Endothelial cell of umbilical vein (primary cell): Measurements from ENCODE around the gene COX7B2. TPM values are rescaled to one million over a fixed set of nuclear protein-coding genes. Genes with fewer than 3 reads are reported as not detected.

Experiments used
- BruUV-seq: library from RNA; stranded (reverse); fragments of 400-500 nt; replicated peaks from 2 replicates; lab custom pipeline; 2021; lab: Mats Ljungman, UMichigan
- CTCF ChIA-PET: fragments of 300-600, 350-600 bp; sonication (Branson Sonifier 250); formaldehyde crosslinking; loops from one replicate; lab custom pipeline; 2021; ENCODE audit warnings: antibody characterized with exemption, inconsistent platforms; lab: Charles Lee
- POLR2A ChIA-PET: fragments of 300-600, 350-600 bp; sonication (Branson Sonifier 250); formaldehyde crosslinking; loops from one replicate; lab custom pipeline; 2021; ENCODE audit warnings: antibody characterized with exemption, inconsistent platforms; lab: Charles Lee
- DNase-seq: peaks from one replicate; pipeline ENCODE4 v3.0.0-alpha.2; 2011; ENCODE audit warnings: low read depth, low spot score
- FAIRE-seq: peaks from 2 replicates; lab custom pipeline; 2011; peaks lifted over from hg19 to GRCh38; lab: Jason Lieb, UNC
- H2AFZ ChIP-seq: 2 replicates; pipeline ENCODE4 v1.6.0; 2012; ENCODE audit warnings: low read depth, low read length, control low read depth, inconsistent platforms
- H3K27ac ChIP-seq: 2 replicates; pipeline ENCODE4 v1.5.1; 2011; ENCODE audit warnings: low read depth, mild to moderate bottlenecking, control low read depth, low read length, moderate library complexity; ENCODE audit not compliant: insufficient read depth
- H3K27me3 ChIP-seq, 2 experiments: 2 replicates each; pipeline versions ENCODE4 v1.6.0 to v1.6.1; 2011; ENCODE audit warnings: low read length in 2 of 2, mixed read lengths in 1 of 2; ENCODE audit not compliant: control insufficient read depth in 2 of 2, insufficient read depth in 2 of 2
- H3K36me3 ChIP-seq, 2 experiments: 2 replicates in 1 of 2; 3 replicates in 1 of 2; pipeline ENCODE4 v1.5.1; 2011; ENCODE audit warnings: low read length in 2 of 2, mild to moderate bottlenecking in 1 of 2, moderate library complexity in 1 of 2; ENCODE audit not compliant: control insufficient read depth in 2 of 2, insufficient read depth in 2 of 2; ENCODE audit errors: extremely low read depth in 1 of 2
- H3K4me1 ChIP-seq: 3 replicates; pipeline ENCODE4 v1.5.1; 2011; ENCODE audit warnings: mild to moderate bottlenecking, low read length; ENCODE audit not compliant: control insufficient read depth, insufficient read depth; ENCODE audit errors: extremely low read depth
- H3K4me2 ChIP-seq: 2 replicates; pipeline ENCODE4 v1.6.1; 2011; ENCODE audit warnings: low read length, control low read depth, mixed read lengths; ENCODE audit not compliant: insufficient read depth
- H3K4me3 ChIP-seq, 3 experiments: fragments of 200-600 bp in 1 of 3; sonication (generic), shearing (Covaris generic) in 1 of 3; replicated peaks in 1 of 3; 2 replicates each; pipeline ENCODE4 v1.5.1; 2011 to 2016; ENCODE audit warnings: control low read depth in 3 of 3, low read length in 3 of 3, mild to moderate bottlenecking in 2 of 3, inconsistent platforms in 1 of 3, low read depth in 1 of 3, moderate library complexity in 1 of 3; ENCODE audit not compliant: insufficient read depth in 1 of 3
- H3K79me2 ChIP-seq: 2 replicates; pipeline ENCODE4 v1.6.0; 2012; ENCODE audit warnings: low read length, inconsistent platforms; ENCODE audit not compliant: control insufficient read depth, insufficient read depth
- H3K9ac ChIP-seq: replicated peaks from 2 replicates; pipeline ENCODE3; 2011; ENCODE audit warnings: low read length, control low read depth; ENCODE audit not compliant: insufficient read depth; ENCODE audit errors: extremely low read depth
- H3K9me1 ChIP-seq: replicated peaks from 3 replicates; pipeline ENCODE4 v1.6.0; 2011; ENCODE audit warnings: mild to moderate bottlenecking, low read length; ENCODE audit not compliant: control insufficient read depth, insufficient read depth; ENCODE audit errors: extremely low read depth
- H3K9me3 ChIP-seq: replicated peaks from 2 replicates; pipeline ENCODE4 v1.5.1; 2012; ENCODE audit warnings: low read length, inconsistent platforms; ENCODE audit not compliant: control insufficient read depth, insufficient read depth
- H4K20me1 ChIP-seq: replicated peaks from 2 replicates; pipeline ENCODE3; 2011; ENCODE audit warnings: mild to moderate bottlenecking, low read length; ENCODE audit not compliant: control insufficient read depth, insufficient read depth; ENCODE audit errors: extremely low read depth
- EZH2 ChIP-seq: IDR thresholded peaks from 2 replicates; pipeline ENCODE4 v1.6.1; 2012; ENCODE audit warnings: borderline replicate concordance, low read depth, mild to moderate bottlenecking, moderate library complexity, low read length, inconsistent platforms; ENCODE audit not compliant: severe bottlenecking
- FOS ChIP-seq: IDR thresholded peaks from 2 replicates; pipeline ENCODE4 v1.6.1; 2011; ENCODE audit warnings: mild to moderate bottlenecking, low read length, moderate library complexity, borderline replicate concordance; ENCODE audit not compliant: insufficient read depth
- GATA2 ChIP-seq: IDR thresholded peaks from 2 replicates; pipeline ENCODE4 v1.7.0; 2011; ENCODE audit warnings: low read depth, mild to moderate bottlenecking, moderate library complexity, mixed read lengths, low read length; ENCODE audit not compliant: insufficient read length, insufficient read depth
- MYC ChIP-seq: IDR thresholded peaks from one replicate; pipeline ENCODE4 v1.6.1; 2011; ENCODE audit warnings: mild to moderate bottlenecking, low read depth, low read length
- POLR2A ChIP-seq: IDR thresholded peaks from 2 replicates; pipeline ENCODE4 v1.6.1; 2012; ENCODE audit warnings: low read depth, mild to moderate bottlenecking, control low read depth, low read length
- dilution Hi-C: fragments of 300-500 bp; cut with MboI; formaldehyde crosslinking; loops from one replicate; pipeline ENCODE4 v1.15.0; 2019; ENCODE audit warnings: low sequenced_read_pairs; ENCODE audit not compliant: extremely low pct_ligation_motif_present
- intact Hi-C: fragments of 100-400 bp; cut with micrococcal nuclease; formaldehyde crosslinking; loops from one replicate; pipeline ENCODE4 v1.10.0; 2022
- polyA plus RNA-seq, 4 experiments: library from polyadenylated mRNA; depleted of rRNA in 3 of 4; stranded (reverse) in 3 of 4; unstranded in 1 of 4; fragments of >200 nt; gene quantifications; 2 replicates each; pipeline versions ENCODE4 v1.2.1 to v1.2.3, GENCODE V29; 2011 to 2012; ENCODE audit warnings: missing spikeins in 1 of 4
- total RNA-seq: library from RNA; stranded (reverse); gene quantifications from 2 replicates; pipeline ENCODE4 v1.2.3, GENCODE V29; 2021
- TF ChIP-seq, protein P1 (sequence below), 2 donors: IDR thresholded peaks; 1 replicate in 1 of 2; 2 replicates in 1 of 2; pipeline ENCODE4 v1.5.1; 2011; ENCODE audit warnings: low read length in 2 of 2, mild to moderate bottlenecking in 2 of 2, moderate library complexity in 2 of 2, control low read depth in 1 of 2, inconsistent platforms in 1 of 2, low read depth in 1 of 2; ENCODE audit not compliant: insufficient read depth in 1 of 2; ENCODE audit errors: extremely low read depth in 1 of 2
- TF ChIP-seq, protein P2 (sequence below): IDR thresholded peaks from 2 replicates; pipeline ENCODE4 v1.6.1; 2011; ENCODE audit not compliant: insufficient read depth, insufficient read length

COX7B2 gene
- total and polyA plus RNA-seq, 2 donors (not counting 3 experiments of a cell fraction or from before 2014, with no cell fraction given): not detected

DNA sequence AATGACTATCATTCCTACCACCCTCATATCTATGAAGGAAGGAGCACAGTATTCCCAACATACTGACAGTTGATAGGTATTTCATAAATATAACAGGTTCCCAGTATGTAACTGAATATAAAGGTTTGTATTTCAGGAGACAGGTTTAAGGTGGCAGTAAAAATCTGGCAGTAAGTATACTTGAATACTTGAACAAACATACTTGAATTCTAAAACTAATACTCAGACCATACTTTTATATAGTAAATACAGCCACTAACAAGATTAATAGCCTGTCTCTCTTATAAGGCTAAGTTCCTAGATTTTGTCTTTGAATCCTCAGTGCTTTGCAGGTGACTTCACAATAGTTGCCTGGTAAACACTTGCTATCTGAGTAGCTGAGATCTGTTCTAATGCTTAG lies 46.6 kb upstream of the COX7B2 start:
- H3K9me3 ChIP-seq: no peaks in the 10 kb centered on the region
- H3K79me2 ChIP-seq: no peaks in the 10 kb centered on the region
- no peaks in the 10 kb centered on the region for H4K20me1 ChIP-seq
- TF ChIP-seq, protein P1, sequence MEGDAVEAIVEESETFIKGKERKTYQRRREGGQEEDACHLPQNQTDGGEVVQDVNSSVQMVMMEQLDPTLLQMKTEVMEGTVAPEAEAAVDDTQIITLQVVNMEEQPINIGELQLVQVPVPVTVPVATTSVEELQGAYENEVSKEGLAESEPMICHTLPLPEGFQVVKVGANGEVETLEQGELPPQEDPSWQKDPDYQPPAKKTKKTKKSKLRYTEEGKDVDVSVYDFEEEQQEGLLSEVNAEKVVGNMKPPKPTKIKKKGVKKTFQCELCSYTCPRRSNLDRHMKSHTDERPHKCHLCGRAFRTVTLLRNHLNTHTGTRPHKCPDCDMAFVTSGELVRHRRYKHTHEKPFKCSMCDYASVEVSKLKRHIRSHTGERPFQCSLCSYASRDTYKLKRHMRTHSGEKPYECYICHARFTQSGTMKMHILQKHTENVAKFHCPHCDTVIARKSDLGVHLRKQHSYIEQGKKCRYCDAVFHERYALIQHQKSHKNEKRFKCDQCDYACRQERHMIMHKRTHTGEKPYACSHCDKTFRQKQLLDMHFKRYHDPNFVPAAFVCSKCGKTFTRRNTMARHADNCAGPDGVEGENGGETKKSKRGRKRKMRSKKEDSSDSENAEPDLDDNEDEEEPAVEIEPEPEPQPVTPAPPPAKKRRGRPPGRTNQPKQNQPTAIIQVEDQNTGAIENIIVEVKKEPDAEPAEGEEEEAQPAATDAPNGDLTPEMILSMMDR (IDR thresholded peaks at IDR 0.05; ENCODE audit: extremely low read depth in 1 of 2, insufficient read depth in 1 of 2, low read depth in 1 of 2, low read length in 2 of 2): no peak
- TF ChIP-seq POLR2A (no peak), EZH2 (no peak), MYC (no peak), FOS (no peak), GATA2 (no peak)
- TF ChIP-seq, protein P2, sequence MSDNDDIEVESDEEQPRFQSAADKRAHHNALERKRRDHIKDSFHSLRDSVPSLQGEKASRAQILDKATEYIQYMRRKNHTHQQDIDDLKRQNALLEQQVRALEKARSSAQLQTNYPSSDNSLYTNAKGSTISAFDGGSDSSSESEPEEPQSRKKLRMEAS: no peak
- dilution Hi-C loops: no loop called here
- H3K9ac ChIP-seq: no peak overlapping the region
- CTCF ChIA-PET: interaction anchor here (1.4 kb wide), 1 partner anchor 167 kb away, joined by 5 read pairs; no protein-coding TSS in a partner anchor
- H3K4me1 ChIP-seq: no peaks in the 10 kb centered on the region
- DNase-seq (no peak), FAIRE-seq (no peak)
- no peak overlapping the region for H3K27ac ChIP-seq
- peaks cover 0 to 2% of the 10 kb centered on the region in 2 experiments for H3K27me3 ChIP-seq
- H3K36me3 ChIP-seq: no peaks in the 10 kb centered on the region
- H2AFZ ChIP-seq: no peak overlapping the region
- H3K9me1 ChIP-seq: no peaks in the 10 kb centered on the region
- POLR2A ChIA-PET: no interaction called here
- no peak overlapping the region for H3K4me3 ChIP-seq
- intact Hi-C loops: no loop called here
- no peak overlapping the region for H3K4me2 ChIP-seq
- BruUV-seq: no TSS peak
